Lower leg skin (tissue), 3 donors: ENCODE measurements around the gene PLEKHG4B.

Experiments used
- CTCF ChIP-seq, 3 donors: fragments of 450-650 bp; IDR thresholded peaks; one replicate each; pipeline ENCODE4 v1.5.1; 2016; ENCODE audit warnings: antibody characterized with exemption in 3 of 3, mild to moderate bottlenecking in 3 of 3, moderate library complexity in 2 of 3
- POLR2A ChIP-seq, 2 donors: fragments of 450-650 bp; IDR thresholded peaks; one replicate each; pipeline ENCODE4 v1.6.1; 2016 to 2017; ENCODE audit warnings: antibody characterized with exemption in 2 of 2, mild to moderate bottlenecking in 1 of 2, moderate library complexity in 1 of 2

- TF ChIP-seq CTCF (IDR thresholded peaks at IDR 0.05) (no peak), POLR2A (IDR thresholded peaks at IDR 0.05) (no peak)
Observed at GRCh38 chr5:56561-57290, 35.2 kb upstream of the PLEKHG4B start.
